AG09309 (cell line): Measurements from ENCODE around the gene IL18RAP.

Experiments
- DNase-seq: peaks from one replicate; pipeline ENCODE4 v3.0.0-alpha.2; 2010; ENCODE audit warnings: low read depth
- H3K4me3 ChIP-seq: 2 replicates; pipeline ENCODE4 v1.5.1; 2011; ENCODE audit warnings: mild to moderate bottlenecking, low read depth, low read length, moderate library complexity; ENCODE audit not compliant: control insufficient read depth
- CTCF ChIP-seq: IDR thresholded peaks from 2 replicates; pipeline ENCODE4 v1.5.1; 2011; ENCODE audit warnings: mild to moderate bottlenecking, low read depth, low read length, inconsistent platforms; ENCODE audit not compliant: insufficient read depth, control insufficient read depth; ENCODE audit errors: missing control alignments

The IL18RAP gene

DNA sequence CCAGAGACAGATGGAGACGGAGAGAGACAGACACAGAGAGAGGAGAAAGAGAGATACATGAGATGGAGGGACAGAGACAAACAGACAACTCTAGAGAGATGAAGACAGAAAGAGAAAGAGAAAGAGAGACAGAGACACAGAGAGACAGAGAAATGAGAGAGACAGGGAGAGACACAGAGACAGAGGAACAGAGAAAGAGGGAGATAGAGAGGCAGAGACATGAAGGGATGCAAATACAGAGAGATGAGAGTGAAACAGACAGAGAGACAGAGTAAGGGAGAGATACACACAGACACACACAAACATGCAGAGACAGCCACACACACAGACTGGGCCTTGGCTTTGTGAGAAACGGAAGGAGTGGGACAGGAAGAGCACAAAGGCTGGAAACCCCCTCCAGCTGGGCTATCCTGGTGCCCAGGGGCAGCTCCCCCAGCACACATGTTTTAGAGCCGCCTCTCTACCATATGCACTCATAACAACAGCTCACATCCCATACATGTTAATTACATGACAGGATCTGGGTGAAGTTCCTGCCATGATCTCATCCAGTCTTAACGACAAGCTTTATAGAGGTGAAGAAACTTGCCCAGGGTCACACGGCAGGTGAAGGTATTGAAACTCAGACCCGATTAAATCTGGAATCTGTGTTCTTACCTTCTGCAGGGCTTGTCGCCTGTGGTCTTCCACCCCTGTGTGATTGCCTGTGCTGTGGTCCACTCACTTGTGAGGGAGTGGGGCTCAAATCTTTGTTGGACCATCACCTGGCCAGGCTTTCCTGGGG, 35.0 kb upstream of the IL18RAP start:
- DNase-seq = no peak
- no peak overlapping the region for H3K4me3 ChIP-seq
- TF ChIP-seq CTCF = no peak

GRCh38 chr2:102391565-102391964, 31.4 kb upstream of the IL18RAP start:
- H3K4me3 ChIP-seq = no peak overlapping the region
- no peak for DNase-seq
- TF ChIP-seq CTCF = no peak

GRCh38 chr2:102392096-102392495, 30.9 kb upstream of the IL18RAP start:
- no peak overlapping the region for H3K4me3 ChIP-seq
- DNase-seq = no peak
- no peak for TF ChIP-seq CTCF

DNA sequence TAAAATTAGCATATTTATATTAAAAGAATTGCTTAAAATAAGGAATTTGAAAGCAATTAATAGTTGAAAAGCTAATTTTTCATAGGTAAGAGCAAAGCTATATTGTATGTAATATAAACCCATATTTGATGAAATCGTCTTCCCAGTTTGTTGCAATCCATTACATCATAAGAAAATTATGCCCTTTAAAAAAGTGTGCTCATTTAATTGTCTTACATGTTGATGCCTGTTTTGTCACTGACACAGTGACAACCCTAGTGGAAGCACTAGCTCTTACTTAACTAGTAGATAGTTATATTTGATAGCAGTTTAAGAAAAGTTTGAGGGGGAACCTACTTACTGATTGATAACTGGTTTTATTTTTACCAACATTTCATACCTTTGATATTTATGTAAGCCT, 30.0 kb upstream of the IL18RAP start:
- DNase-seq = no peak
- H3K4me3 ChIP-seq = no peak overlapping the region
- no peak for TF ChIP-seq CTCF

- no peak for DNase-seq
- no peak for TF ChIP-seq CTCF
- H3K4me3 ChIP-seq = no peak overlapping the region
Observed at GRCh38 chr2:102396012-102396411, 26.9 kb upstream of the IL18RAP start.

GRCh38 chr2:102397209-102397608, 25.8 kb upstream of the IL18RAP start:
- DNase-seq = no peak
- H3K4me3 ChIP-seq = no peak overlapping the region

More at GRCh38 chr2:102397209-102397608, 25.8 kb upstream of the IL18RAP start:
- TF ChIP-seq CTCF = no peak
